Measurements from ENCODE around the gene YES1.

YES1 gene

GRCh38 chr18:681985-682384 is 130.1 kb downstream of the YES1 start:
- DNase-seq, result no peak

GRCh38 chr18:680392-680791 is 131.7 kb downstream of the YES1 start:
- no peak for DNase-seq

GRCh38 chr18:679516-679915 is 132.5 kb downstream of the YES1 start:
- DNase-seq, result no peak

- no peak for DNase-seq
Observed at GRCh38 chr18:678482-679182, 133.4 kb downstream of the YES1 start.

GRCh38 chr18:677951-678381 is 134.1 kb downstream of the YES1 start:
- DNase-seq, result no peak

GRCh38 chr18:677145-677544 is 134.9 kb downstream of the YES1 start:
- DNase-seq, result no peak

GRCh38 chr18:676736-677135 is 135.3 kb downstream of the YES1 start:
- DNase-seq, result no peak

- no peak for DNase-seq
Observed at GRCh38 chr18:676069-676468, 136.0 kb downstream of the YES1 start.

GRCh38 chr18:675307-675706 is 136.7 kb downstream of the YES1 start:
- no peak for DNase-seq

- DNase-seq, result no peak
Observed at GRCh38 chr18:673769-674168, 138.3 kb downstream of the YES1 start.

- DNase-seq, result no peak
Observed at GRCh38 chr18:673317-673716, 138.7 kb downstream of the YES1 start.

Measured in NCI-H69 (cell line).